Measurements from ENCODE around the gene KCNG2.

The KCNG2 gene

DNA sequence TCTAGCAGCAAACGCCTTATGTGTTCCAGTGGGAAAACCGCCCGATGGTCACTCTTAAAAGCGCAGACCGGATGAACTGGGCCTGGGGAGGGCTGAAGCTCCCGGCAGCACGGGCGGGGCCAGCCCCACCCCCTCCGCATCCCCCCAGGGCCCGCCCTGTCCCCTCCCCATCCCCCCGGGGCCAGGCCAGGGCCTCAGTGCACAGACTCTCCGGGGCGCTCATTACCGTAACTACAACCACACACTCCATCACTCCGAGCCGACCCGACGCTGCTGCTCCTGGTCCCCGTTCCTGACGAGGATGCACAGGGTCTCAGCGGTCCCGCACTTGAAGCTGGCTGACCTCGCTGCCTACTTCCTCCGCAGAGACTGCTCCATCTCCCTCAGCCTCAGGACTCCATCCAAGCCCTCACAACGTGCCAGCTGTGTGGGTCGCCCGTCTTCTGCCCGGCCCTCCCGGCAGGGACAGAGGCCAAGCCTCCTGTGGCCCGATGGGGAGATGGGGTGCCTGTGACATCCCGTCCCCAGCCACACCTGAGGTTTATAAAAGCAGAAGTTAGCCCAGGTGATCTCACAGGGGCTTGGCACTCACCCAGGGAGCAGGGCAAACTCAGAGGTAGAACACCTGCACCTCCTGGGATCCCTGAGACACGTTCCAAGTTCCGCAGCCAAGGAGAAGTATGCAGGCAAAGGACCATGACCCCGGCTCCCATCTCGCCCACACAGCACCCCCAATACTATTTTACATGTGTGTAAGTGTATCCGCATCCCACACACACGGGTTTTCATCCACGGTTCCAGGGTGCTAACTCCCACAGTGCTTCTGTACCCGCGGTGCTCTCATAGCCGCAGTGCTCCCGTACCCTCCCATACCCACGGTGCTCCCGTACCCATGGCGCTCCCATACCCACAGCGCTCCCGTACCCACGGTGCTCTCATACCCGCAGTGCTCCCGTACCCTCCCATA, 117.7 kb downstream of the KCNG2 start:
- no peak overlapping the region for H3K9ac ChIP-seq (ENCODE audit: low read depth, low read length)
- no peaks in the 10 kb centered on the region for H3K36me3 ChIP-seq (ENCODE audit: insufficient read depth, low read length)
- H3K9me3 ChIP-seq (ENCODE audit: control insufficient read depth, insufficient read depth, low read length), result no peaks in the 10 kb centered on the region

DNA sequence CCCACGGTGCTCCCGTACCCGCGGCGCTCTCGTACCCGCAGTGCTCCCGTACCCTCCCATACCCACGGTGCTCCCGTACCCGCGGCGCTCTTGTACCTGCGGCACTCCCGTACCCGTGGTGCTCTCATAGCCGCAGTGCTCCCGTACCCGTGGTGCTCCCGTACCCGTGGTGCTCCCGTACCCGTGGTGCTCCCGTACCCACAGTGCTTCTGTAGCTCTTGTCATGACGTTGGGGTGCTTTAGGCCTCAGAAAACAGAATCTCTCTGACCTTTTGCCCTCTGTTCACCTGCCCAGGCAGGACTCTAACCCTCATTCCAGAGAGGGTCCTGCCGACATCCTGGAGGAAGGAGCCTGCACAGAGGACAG, 118.4 kb downstream of the KCNG2 start:
- H3K9me3 ChIP-seq (ENCODE audit: control insufficient read depth, insufficient read depth, low read length), result no peaks in the 10 kb centered on the region
- H3K9ac ChIP-seq (ENCODE audit: low read depth, low read length), result no peak overlapping the region
- no peaks in the 10 kb centered on the region for H3K36me3 ChIP-seq (ENCODE audit: insufficient read depth, low read length)
- no peaks in the 10 kb centered on the region for H3K4me1 ChIP-seq (ENCODE audit: insufficient read depth, low read length)

More for the DNA sequence above, 117.7 kb downstream of the KCNG2 start:
- no peaks in the 10 kb centered on the region for H3K4me1 ChIP-seq (ENCODE audit: insufficient read depth, low read length)

DNA sequence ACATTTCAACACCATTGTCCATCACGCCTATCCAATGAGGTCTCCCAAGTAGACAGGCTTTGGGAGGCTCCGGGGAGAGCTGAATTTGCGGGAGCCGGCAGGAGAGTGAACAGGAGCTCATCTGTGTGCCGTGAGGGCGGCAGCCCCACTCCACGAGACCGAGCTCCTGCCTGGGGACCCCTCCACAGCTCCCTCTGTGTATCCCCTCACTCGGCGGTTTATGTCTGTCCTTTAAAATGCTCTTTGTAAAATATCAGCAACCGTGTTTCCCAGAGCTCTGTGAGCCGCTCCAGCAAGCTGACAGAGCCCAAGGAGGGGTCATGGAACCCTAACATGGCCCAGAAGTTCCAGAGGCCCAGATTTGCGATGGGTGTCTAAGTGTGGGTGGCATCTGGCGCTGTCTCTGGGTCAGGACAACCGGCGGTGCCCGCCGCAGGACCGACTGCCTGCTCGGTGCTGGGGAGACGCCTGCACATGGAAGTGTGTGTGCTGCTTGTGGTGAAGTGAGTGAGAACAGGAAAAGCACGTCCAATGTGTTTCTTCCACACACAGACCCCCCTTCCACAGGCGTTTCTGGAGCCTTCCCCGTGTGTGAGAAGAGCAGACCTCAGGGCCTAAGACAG, 118.9 kb downstream of the KCNG2 start:
- Histone ChIP-seq H3K9me3 (ENCODE audit: control insufficient read depth, insufficient read depth, low read length) (no peaks in the 10 kb centered on the region), H3K4me1 (ENCODE audit: insufficient read depth, low read length) (no peaks in the 10 kb centered on the region), H3K36me3 (ENCODE audit: insufficient read depth, low read length) (no peaks in the 10 kb centered on the region), H3K9ac (ENCODE audit: low read depth, low read length) (no peak overlapping the region)

DNA sequence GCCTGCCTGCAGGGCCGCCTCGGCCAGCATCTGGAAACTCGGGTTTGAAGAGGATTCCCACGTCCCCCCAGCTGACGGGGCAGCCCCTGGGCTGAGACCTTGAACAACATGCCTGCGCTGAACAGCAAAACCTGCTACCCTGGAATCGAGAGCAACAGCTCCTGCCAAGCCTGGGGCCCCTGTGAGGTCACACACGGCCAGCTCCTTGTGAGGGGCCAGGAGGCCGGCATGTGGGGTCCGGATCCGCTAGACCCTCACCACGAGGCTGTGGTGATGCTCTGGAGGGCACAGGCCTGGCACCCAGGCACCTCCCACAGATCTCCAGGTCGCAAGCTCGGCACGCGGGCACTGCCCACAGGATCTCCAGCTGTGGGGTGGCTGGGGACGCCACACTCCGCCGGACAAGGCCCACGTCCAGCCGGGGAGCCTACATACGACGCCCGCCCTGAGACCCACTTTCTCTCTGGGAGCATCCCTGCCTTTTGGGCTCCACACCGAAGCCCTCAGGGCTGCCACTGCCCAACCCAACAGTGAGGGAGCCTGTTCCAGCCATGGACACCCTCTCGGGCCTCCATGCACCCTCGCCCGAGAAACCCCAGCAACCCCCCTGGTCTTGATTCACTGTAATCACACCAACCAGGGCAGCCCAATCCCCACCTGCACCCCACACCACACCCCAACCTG, 119.6 kb downstream of the KCNG2 start:
- no peak overlapping the region for H3K9ac ChIP-seq (ENCODE audit: low read depth, low read length)
- no peaks in the 10 kb centered on the region for H3K4me1 ChIP-seq (ENCODE audit: insufficient read depth, low read length)
- no peaks in the 10 kb centered on the region for H3K36me3 ChIP-seq (ENCODE audit: insufficient read depth, low read length)
- H3K9me3 ChIP-seq (ENCODE audit: control insufficient read depth, insufficient read depth, low read length), result no peaks in the 10 kb centered on the region

DNA sequence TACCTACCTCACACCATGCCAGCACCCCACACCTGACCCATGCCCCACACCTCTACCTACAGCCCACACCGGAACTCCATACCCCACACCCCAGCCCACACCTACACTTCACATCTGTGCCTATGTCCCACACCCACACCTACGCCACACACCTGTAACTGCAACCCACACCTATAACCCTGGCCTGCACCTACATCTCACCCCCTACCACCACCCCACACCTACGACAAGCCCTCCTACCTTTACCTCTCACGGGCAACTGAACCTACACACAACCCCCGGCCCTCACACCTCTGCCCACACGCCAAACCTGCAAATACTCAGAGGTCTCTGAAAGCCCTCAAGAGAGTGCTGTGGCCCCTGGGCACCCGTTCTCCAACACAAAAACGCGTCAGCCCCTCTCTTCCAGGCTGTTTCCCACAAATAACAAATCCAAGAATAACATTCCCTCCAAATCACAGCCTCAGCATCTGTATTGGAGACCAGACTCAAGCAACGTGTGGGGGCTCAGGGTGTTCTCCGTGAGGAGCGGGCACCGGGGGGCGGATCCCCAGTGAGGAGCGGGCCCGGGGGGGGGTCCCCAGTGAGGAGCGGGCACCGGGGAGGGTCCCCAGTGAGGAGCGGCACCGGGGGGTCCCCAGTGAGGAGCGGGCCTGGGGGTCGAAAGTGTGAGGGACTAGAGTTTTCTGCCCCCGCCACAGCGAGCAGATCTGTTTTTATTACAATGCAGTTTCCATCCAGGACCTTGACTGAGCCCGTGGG, 120.3 kb downstream of the KCNG2 start:
- no peaks in the 10 kb centered on the region for H3K36me3 ChIP-seq (ENCODE audit: insufficient read depth, low read length)

DNA sequence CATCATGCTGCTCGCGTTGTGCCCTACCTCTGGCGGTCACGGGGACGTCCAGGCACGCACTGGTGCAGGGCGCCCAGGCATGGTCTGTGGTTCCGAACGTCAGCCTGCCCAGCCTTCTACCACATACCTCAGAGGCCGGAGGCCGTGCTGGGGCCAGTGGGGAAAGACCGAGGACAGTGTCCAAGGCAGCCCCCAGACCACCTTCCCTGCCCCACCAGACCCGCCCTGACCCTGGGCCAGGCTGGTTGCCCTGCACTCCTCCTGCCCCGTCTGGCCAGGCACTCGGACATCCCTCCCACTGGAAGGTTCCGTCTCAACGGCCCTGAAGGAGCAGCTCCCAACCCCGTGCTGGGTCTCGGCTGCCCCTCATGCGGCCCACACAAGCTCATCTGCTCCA, 120.9 kb downstream of the KCNG2 start:
- no peak overlapping the region for H3K9ac ChIP-seq (ENCODE audit: low read depth, low read length)
- H3K36me3 ChIP-seq (ENCODE audit: insufficient read depth, low read length), result no peaks in the 10 kb centered on the region
- no peaks in the 10 kb centered on the region for H3K9me3 ChIP-seq (ENCODE audit: control insufficient read depth, insufficient read depth, low read length)
- H3K4me1 ChIP-seq (ENCODE audit: insufficient read depth, low read length), result no peaks in the 10 kb centered on the region

More for the DNA sequence above, 120.3 kb downstream of the KCNG2 start:
- Histone ChIP-seq H3K9ac (ENCODE audit: low read depth, low read length) (no peak overlapping the region), H3K4me1 (ENCODE audit: insufficient read depth, low read length) (no peaks in the 10 kb centered on the region), H3K9me3 (ENCODE audit: control insufficient read depth, insufficient read depth, low read length) (no peaks in the 10 kb centered on the region)

DNA sequence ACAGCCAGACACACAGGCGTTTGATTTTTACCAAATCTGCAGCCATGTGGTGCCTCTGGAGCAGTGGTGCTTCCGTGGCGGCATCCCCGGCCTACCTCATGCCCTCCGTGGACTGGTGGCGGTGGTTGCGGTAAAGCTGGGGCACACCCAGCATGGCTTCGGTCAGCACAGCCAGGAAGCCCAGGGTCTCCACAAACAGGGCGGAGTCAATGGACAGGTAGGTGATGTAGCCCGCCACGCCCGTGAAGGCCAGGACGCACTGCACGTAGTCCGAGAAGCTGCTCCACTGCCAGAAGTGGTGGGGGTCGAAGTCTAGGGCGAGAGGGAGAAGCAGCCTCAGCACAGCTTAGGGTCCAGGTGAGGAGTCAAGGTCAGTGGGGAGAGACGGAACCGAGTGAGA, 121.4 kb downstream of the KCNG2 start:
- H3K36me3 ChIP-seq (ENCODE audit: insufficient read depth, low read length), result no peaks in the 10 kb centered on the region
- no peaks in the 10 kb centered on the region for H3K4me1 ChIP-seq (ENCODE audit: insufficient read depth, low read length)
- H3K9me3 ChIP-seq (ENCODE audit: control insufficient read depth, insufficient read depth, low read length), result no peaks in the 10 kb centered on the region
- no peak overlapping the region for H3K9ac ChIP-seq (ENCODE audit: low read depth, low read length)

DNA sequence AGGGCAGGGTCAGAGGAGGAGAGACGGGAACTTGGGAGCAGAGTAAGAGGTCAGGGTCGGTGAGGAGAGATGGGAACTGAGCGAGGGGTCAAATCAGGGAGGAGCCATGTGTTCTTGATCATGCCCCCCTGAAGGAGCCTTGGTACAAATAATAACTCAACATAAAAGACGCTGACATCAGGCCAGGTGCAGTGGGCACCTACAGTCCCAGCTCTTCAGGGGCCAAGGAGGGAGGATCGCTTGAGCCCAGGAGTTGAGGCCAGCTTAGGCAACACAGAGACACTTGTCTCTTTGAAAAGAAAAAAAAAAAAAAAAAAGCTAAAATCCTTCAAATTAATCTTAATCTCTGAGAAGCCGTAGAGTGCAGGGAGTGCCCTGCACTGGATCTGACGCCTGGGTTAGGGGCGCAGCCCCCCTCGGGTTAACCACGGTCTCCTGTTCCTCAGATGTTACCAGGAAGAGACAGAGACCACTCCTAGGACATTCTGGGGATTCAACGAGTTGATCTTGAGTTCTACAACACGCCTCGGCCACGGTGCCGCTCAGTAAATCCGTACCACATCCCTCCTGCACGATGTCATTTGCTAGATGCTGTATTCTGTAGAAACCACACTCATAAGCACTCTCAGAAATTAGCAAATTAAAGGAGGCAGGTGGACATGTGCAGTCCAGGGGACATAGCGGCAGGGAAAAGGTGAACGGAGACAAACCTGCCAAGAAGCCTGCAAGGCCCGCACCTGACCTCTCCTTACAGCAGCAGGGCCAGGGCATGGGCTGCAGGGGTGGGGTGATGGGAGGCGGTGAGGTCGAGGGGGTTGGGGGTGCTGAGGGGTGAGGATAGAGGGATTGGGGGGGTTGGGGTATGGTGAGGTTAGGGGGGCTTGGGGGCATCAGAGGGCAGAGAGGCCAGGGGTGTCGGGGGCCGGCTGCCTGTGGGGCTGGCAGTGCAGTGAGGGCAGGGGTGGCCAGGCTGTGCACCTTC, 124.5 kb downstream of the KCNG2 start:
- Histone ChIP-seq H3K36me3 (ENCODE audit: insufficient read depth, low read length) (no peaks in the 10 kb centered on the region), H3K4me1 (ENCODE audit: insufficient read depth, low read length) (no peaks in the 10 kb centered on the region; the same call in 1 of the 2 replicates), H3K9ac (ENCODE audit: low read depth, low read length) (no peak overlapping the region), H3K9me3 (ENCODE audit: control insufficient read depth, insufficient read depth, low read length) (no peaks in the 10 kb centered on the region)

DNA sequence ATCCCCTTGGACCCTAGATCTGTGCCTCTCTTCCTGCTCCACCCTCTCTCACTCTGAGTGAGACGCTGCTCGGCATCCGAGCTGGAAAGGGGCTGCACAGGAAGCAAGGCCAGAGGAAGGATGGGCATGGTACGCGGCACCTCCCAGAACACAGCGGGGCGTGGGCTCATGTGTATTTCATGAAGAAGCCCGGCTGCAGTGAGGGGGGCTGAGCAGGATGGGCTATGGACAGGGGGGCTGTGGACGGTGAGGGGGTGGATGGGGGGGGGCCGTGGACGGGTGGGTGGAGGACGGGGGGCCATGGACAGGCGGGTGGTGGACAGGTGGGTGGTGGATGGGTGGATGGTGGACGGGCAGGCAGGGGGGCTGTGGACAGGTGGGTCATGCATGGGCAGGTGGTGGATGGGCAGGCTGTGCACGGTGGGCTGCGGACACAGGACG, 125.3 kb downstream of the KCNG2 start:
- no peaks in the 10 kb centered on the region; the same call in 1 of the 2 replicates for H3K4me1 ChIP-seq (ENCODE audit: insufficient read depth, low read length)

DNA sequence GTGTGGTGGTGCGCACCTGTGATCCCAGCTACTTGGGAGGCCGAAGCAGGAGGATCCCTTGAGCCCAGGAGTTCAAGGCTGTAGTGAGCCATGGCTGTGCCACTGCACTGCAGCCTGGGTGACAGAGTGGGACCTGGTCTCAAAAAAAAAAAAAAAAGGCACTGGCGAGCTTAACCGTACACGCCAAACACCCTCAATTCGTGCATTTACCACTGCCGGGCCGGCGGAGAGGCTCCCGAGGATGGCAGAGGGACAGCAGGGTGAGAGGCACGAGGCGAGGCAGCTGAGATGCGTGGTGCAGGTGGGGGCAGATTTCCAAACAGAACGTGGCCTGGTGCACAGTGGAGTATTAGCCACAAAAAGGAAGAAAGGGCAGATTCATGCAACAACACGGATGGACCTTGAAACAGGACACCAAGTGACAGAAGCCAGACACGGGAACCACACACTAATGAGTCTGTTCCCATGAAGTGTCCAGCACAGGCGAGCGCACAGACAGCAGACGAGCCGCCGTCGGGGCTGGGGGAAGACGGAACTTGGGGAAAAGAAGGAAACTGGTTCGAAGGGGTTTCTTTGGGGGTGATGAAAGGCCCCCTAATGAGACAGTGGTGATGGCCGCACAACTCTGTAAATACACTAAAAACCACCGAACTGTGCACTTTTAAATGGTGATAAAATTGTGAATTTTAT, 126.3 kb downstream of the KCNG2 start:
- no peaks in the 10 kb centered on the region for H3K36me3 ChIP-seq (ENCODE audit: insufficient read depth, low read length)
- H3K9me3 ChIP-seq (ENCODE audit: control insufficient read depth, insufficient read depth, low read length), result no peaks in the 10 kb centered on the region
- no peak overlapping the region for H3K9ac ChIP-seq (ENCODE audit: low read depth, low read length)
- H3K4me1 ChIP-seq (ENCODE audit: insufficient read depth, low read length), result no peaks in the 10 kb centered on the region; the same call in 1 of the 2 replicates

More for the DNA sequence above, 125.3 kb downstream of the KCNG2 start:
- H3K36me3 ChIP-seq (ENCODE audit: insufficient read depth, low read length), result no peaks in the 10 kb centered on the region
- H3K9me3 ChIP-seq (ENCODE audit: control insufficient read depth, insufficient read depth, low read length), result no peaks in the 10 kb centered on the region
- no peak overlapping the region for H3K9ac ChIP-seq (ENCODE audit: low read depth, low read length)

DNA sequence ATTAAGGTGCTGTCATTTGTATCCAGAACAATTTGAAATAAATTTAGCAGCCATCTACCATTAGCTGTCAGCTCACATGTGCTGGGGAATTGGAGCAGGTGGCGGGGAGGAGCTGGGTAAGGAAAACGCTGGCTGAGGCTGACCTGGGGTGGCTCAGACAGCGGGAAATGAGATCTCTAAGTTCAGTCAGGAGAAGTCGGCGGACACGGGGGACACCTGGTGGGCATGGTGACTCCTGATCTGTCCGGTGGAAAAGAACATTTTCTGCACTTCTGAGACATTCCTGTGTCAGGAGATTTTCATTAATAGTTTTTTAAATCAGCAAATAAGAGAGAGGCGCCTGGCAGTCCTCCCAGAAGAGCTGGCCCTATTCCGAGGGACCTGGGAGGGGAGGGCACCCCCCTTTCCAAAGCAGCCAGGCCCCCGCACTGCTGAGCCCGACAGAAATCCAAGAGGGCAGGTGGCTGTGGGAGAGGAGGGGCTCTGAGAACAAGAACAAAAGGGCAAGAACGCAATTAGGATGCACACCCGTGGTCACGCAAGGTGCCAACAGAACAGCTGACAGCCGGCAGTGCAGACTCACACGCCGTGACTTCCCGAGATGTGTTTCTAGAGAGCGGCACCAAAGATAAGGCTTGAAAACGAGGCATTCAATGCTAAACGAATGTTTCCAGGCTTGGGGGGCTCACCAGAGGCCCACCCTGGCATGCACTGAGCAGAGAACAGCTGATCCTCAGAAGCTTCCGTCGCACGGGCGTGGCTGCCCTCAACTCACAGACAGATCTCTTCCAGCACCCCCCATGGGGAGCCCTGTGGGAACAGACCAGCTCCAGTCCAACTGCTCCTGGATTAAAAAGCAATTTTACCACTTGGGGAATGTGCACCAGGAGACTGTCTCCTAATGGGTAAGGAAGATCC, 127.3 kb downstream of the KCNG2 start:
- Histone ChIP-seq H3K9ac (ENCODE audit: low read depth, low read length) (no peak overlapping the region), H3K36me3 (ENCODE audit: insufficient read depth, low read length) (no peaks in the 10 kb centered on the region)

DNA sequence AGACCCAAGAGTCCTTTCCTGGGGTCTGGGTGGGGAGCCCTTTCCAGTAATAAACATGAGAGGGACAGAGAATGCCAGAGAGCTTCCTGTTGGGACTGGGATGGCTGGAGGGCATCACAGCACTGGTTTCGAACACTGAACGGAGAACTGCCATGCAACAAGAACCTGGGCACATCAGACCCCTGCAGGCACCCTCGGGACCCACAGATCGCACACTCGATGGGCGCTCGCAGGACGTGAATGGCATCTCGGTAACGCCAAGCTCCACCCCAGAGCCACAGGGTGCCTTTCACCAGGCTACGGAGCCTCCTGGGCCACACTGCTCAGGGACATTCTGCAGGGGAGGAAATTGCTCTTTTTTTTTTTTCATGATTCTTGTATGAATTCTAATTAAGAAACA, 128.6 kb downstream of the KCNG2 start:
- peaks cover 8% of the 10 kb centered on the region for H3K9me3 ChIP-seq (ENCODE audit: control insufficient read depth, insufficient read depth, low read length)
- H3K36me3 ChIP-seq (ENCODE audit: insufficient read depth, low read length), result no peaks in the 10 kb centered on the region
- no peaks in the 10 kb centered on the region; the same call in 1 of the 2 replicates for H3K4me1 ChIP-seq (ENCODE audit: insufficient read depth, low read length)
- H3K9ac ChIP-seq (ENCODE audit: low read depth, low read length), result no peak overlapping the region

More for the DNA sequence above, 127.3 kb downstream of the KCNG2 start:
- H3K4me1 ChIP-seq (ENCODE audit: insufficient read depth, low read length), result no peaks in the 10 kb centered on the region; the same call in 1 of the 2 replicates
- peaks cover 8% of the 10 kb centered on the region for H3K9me3 ChIP-seq (ENCODE audit: control insufficient read depth, insufficient read depth, low read length)

Measured in ES-I3 (cell line).